Measurements from ENCODE around the gene FBXL3.

GRCh38 chr13:77009011-77009410 is 17.9 kb downstream of the FBXL3 start:
- TF ChIP-seq GATA3 (IDR thresholded peaks at IDR 0.05; ENCODE audit: low read depth, low read length) = no peak
- TF ChIP-seq GATA2 (IDR thresholded peaks at IDR 0.05; ENCODE audit: low read depth, low read length) = no peak

Data from SH-SY5Y (cell line).